MM.1S (cell line): ENCODE measurements around the gene LRRC49.

Experiments used
- DNase-seq: peaks from one replicate; pipeline ENCODE4 v3.0.0-alpha.2; 2015
- H2AFZ ChIP-seq: fragments of 300-600 bp; sonication (generic); 2 replicates; pipeline ENCODE4 v1.6.0; 2016; ENCODE audit warnings: antibody characterized with exemption, low read length
- H3F3A ChIP-seq: fragments of 300-600 bp; sonication (generic); 2 replicates; pipeline ENCODE4 v1.6.1; 2016; ENCODE audit warnings: mild to moderate bottlenecking, antibody characterized with exemption, low read length, moderate library complexity, mixed read lengths; ENCODE audit not compliant: insufficient read depth
- H3K27ac ChIP-seq: fragments of 300-600 bp; sonication (generic); 2 replicates; pipeline ENCODE4 v1.5.1; 2016; ENCODE audit warnings: mild to moderate bottlenecking, low read length
- H3K27me3 ChIP-seq: fragments of 300-600 bp; sonication (generic); replicated peaks from 2 replicates; pipeline ENCODE4 v1.6.0; 2016; ENCODE audit warnings: low read length; ENCODE audit not compliant: insufficient read depth
- H3K36me3 ChIP-seq: fragments of 300-600 bp; sonication (generic); replicated peaks from 2 replicates; pipeline ENCODE4 v1.6.1; 2016; ENCODE audit warnings: mild to moderate bottlenecking, low read length, mixed read lengths; ENCODE audit not compliant: insufficient read depth
- H3K4me1 ChIP-seq: fragments of 300-600 bp; sonication (generic); 2 replicates; pipeline ENCODE4 v1.6.1; 2016; ENCODE audit warnings: low read length, mixed read lengths
- H3K4me2 ChIP-seq: fragments of 300-600 bp; sonication (generic); 2 replicates; pipeline ENCODE4 v1.6.0; 2016; ENCODE audit warnings: low read depth, low read length
- H3K4me3 ChIP-seq: fragments of 300-600 bp; sonication (generic); 2 replicates; pipeline ENCODE4 v1.5.1; 2016; ENCODE audit warnings: low read length, mixed read lengths
- H3K79me2 ChIP-seq: fragments of 300-600 bp; sonication (generic); 2 replicates; pipeline ENCODE4 v1.6.1; 2016; ENCODE audit warnings: mixed run types, low read length, mixed read lengths
- H3K9ac ChIP-seq: fragments of 300-600 bp; sonication (generic); 2 replicates; pipeline ENCODE4 v1.6.1; 2016; ENCODE audit warnings: low read length, mixed read lengths
- H3K9me2 ChIP-seq: fragments of 300-600 bp; sonication (generic); replicated peaks from 2 replicates; pipeline ENCODE4 v1.6.1; 2016; ENCODE audit warnings: mild to moderate bottlenecking, low read length, mixed read lengths; ENCODE audit not compliant: insufficient read depth
- H3K9me3 ChIP-seq: fragments of 300-600 bp; sonication (generic); replicated peaks from 2 replicates; pipeline ENCODE4 v1.6.1; 2016; ENCODE audit warnings: mild to moderate bottlenecking, low read length, mixed read lengths; ENCODE audit not compliant: insufficient read depth
- H4K20me1 ChIP-seq: fragments of 300-600 bp; sonication (generic); 2 replicates; pipeline ENCODE4 v1.6.1; 2016; ENCODE audit warnings: mild to moderate bottlenecking, low read length, moderate library complexity, mixed read lengths; ENCODE audit not compliant: insufficient read depth
- EZH2 ChIP-seq: fragments of 300-600 bp; sonication (generic); optimal IDR thresholded peaks from 2 replicates; pipeline ENCODE3; 2017; ENCODE audit warnings: low read depth, mild to moderate bottlenecking, antibody characterized with exemption, low read length, mixed read lengths
- EZH2phosphoT487 ChIP-seq: fragments of 300-600 bp; sonication (generic); IDR thresholded peaks from 2 replicates; pipeline ENCODE4 v1.6.1; 2018; ENCODE audit warnings: antibody characterized with exemption, low read length
- TF ChIP-seq, protein P1 (sequence below): fragments of 300-600 bp; sonication (generic); IDR thresholded peaks from 2 replicates; pipeline ENCODE4 v1.5.1; 2016; ENCODE audit warnings: antibody characterized with exemption, low read length, mixed read lengths

LRRC49 gene

DNA sequence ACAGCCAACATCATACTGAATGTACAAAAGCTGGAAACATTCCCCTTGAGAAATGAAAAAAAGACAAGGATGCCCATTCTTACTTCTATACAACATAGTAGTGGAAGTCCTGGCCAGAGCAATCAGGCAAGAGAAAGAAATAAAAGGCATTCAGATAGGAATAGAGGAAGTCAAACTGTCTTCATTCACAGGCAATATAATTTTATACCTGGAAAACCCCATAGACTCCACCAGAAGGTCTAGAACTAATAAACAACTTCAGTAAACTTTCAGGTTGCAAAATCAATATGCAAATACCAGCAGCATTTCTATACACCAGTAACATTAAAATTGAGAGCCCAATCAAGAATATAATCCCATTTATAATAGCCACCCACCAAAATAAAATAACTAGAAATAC is 195.5 kb downstream of the LRRC49 start:
- Histone ChIP-seq H3K9ac (no peak overlapping the region), H3K79me2 (no peaks in the 10 kb centered on the region), H3K9me2 (no peaks in the 10 kb centered on the region), H3K4me2 (no peak overlapping the region), H3K36me3 (no peaks in the 10 kb centered on the region), H3K4me3 (no peak overlapping the region), H3K4me1 (no peaks in the 10 kb centered on the region), H3K27me3 (no peaks in the 10 kb centered on the region), H2AFZ (no peak overlapping the region), H4K20me1 (no peaks in the 10 kb centered on the region), H3K9me3 (no peaks in the 10 kb centered on the region), H3K27ac (no peak overlapping the region), H3F3A (no peaks in the 10 kb centered on the region)
- DNase-seq = no peak
- no peak for TF ChIP-seq EZH2
- TF ChIP-seq, protein P1, sequence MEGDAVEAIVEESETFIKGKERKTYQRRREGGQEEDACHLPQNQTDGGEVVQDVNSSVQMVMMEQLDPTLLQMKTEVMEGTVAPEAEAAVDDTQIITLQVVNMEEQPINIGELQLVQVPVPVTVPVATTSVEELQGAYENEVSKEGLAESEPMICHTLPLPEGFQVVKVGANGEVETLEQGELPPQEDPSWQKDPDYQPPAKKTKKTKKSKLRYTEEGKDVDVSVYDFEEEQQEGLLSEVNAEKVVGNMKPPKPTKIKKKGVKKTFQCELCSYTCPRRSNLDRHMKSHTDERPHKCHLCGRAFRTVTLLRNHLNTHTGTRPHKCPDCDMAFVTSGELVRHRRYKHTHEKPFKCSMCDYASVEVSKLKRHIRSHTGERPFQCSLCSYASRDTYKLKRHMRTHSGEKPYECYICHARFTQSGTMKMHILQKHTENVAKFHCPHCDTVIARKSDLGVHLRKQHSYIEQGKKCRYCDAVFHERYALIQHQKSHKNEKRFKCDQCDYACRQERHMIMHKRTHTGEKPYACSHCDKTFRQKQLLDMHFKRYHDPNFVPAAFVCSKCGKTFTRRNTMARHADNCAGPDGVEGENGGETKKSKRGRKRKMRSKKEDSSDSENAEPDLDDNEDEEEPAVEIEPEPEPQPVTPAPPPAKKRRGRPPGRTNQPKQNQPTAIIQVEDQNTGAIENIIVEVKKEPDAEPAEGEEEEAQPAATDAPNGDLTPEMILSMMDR = no peak
- TF ChIP-seq EZH2phosphoT487 = no peak

DNA sequence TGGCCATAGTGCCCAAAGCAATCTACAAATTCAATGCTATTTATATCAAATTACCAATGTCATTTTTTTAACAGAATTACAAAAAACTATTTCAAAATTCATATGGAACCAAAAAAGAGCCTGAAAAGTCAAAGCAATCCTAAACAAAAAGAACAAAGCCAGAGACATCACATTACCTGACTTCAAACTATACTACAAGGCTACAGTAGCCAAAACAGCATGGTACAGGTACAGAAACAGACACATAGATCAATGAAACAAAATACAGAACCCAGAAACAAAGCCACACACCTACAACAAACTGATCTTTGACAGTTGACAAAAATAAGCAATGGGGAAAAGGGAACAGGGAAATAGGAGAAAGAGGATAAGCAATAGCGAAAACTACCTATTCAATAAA is 196.1 kb downstream of the LRRC49 start:
- no peak for DNase-seq
- Histone ChIP-seq H3K36me3 (no peaks in the 10 kb centered on the region), H3K9me2 (no peaks in the 10 kb centered on the region), H3K4me1 (no peaks in the 10 kb centered on the region), H4K20me1 (no peaks in the 10 kb centered on the region), H3F3A (no peaks in the 10 kb centered on the region), H3K27me3 (no peaks in the 10 kb centered on the region), H2AFZ (no peak overlapping the region), H3K4me2 (no peak overlapping the region), H3K4me3 (no peak overlapping the region), H3K9ac (no peak overlapping the region), H3K27ac (no peak overlapping the region), H3K79me2 (no peaks in the 10 kb centered on the region), H3K9me3 (no peaks in the 10 kb centered on the region)
- TF ChIP-seq, protein P1 = no peak
- TF ChIP-seq EZH2 (no peak), EZH2phosphoT487 (no peak)

DNA sequence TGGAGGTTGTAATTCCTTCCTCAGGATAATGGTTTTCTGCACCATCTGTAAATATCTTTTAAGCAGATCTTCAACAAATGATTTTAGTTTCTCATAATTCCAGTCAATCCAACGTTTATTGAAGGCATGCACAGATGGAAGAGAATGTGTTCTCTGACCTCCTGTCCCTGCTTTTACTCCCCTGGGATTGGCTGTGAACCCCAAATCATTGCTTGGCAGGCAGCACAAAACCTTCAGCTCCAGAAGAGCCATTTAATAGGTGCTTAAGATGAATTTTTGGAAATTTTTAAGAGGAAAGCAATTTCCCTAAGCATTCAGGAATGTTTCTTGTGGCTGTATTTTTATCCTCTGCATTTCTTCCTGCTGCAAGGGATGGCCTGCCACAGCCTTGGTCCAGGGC is 197.2 kb downstream of the LRRC49 start:
- TF ChIP-seq EZH2 (no peak), EZH2phosphoT487 (no peak)
- TF ChIP-seq, protein P1 = no peak
- Histone ChIP-seq H3K4me1 (no peaks in the 10 kb centered on the region), H3K4me2 (no peak overlapping the region), H3K4me3 (no peak overlapping the region), H3K27ac (no peak overlapping the region), H3K27me3 (no peaks in the 10 kb centered on the region), H3F3A (no peaks in the 10 kb centered on the region), H3K36me3 (no peaks in the 10 kb centered on the region), H3K79me2 (no peaks in the 10 kb centered on the region), H4K20me1 (no peaks in the 10 kb centered on the region), H3K9me2 (no peaks in the 10 kb centered on the region), H3K9me3 (no peaks in the 10 kb centered on the region), H3K9ac (no peak overlapping the region), H2AFZ (no peak overlapping the region)
- DNase-seq = no peak
